A549 (cell line): ENCODE measurements around the gene WDR75. TPM values are rescaled to one million over a fixed set of nuclear protein-coding genes. Genes with fewer than 3 reads are reported as not detected.
"Not testable (repeated sequence)": the region's sequence is repeated elsewhere in the genome, so short reads cannot be mapped to it uniquely, and the experiment has no call there.

Source experiments
- ATAC-seq, 2 experiments: fragments of 200-7000 bp in 1 of 2; fragments of >200 bp in 1 of 2; cut with Nextera tagmentation in 1 of 2; cut with Tn5 transposase in 1 of 2; 3 replicates each; pipeline versions ENCODE4 v1.8.0 to v1.9.1; 2018 to 2020; ENCODE audit warnings: mild to moderate bottlenecking in 1 of 2, moderate library complexity in 1 of 2
- CTCF ChIA-PET: fragments of 300-600 bp; sonication (Branson Sonifier 250); formaldehyde crosslinking; extraction: SDS; loops from one replicate; lab custom pipeline; 2021; ENCODE audit warnings: antibody characterized with exemption, inconsistent platforms; lab: Yijun Ruan, JAX
- POLR2A ChIA-PET: fragments of 350-600 bp; formaldehyde crosslinking; extraction: SDS; loops from one replicate; lab custom pipeline; 2021; ENCODE audit warnings: antibody characterized with exemption, inconsistent platforms; lab: Yijun Ruan, JAX
- DNase-seq, 2 experiments: peaks; one replicate each; pipeline versions ENCODE4 v3.0.0 to v3.0.0-alpha.2; 2011 to 2016; ENCODE audit warnings: low read depth in 1 of 2, low spot score in 1 of 2
- FAIRE-seq: peaks from 2 replicates; lab custom pipeline; 2011; peaks lifted over from hg19 to GRCh38; lab: Jason Lieb, UNC
- H3K27ac ChIP-seq, 2 experiments: fragments of >200 bp; sonication (Bioruptor Twin); formaldehyde crosslinking; 3 replicates each; pipeline ENCODE4 v1.5.1; 2016 to 2017
- H3K4me1 ChIP-seq: fragments of >200 bp; sonication (Bioruptor Twin); formaldehyde crosslinking; 3 replicates; pipeline ENCODE4 v1.6.1; 2016
- H3K4me2 ChIP-seq: fragments of >200 bp; sonication (Bioruptor Twin); formaldehyde crosslinking; 3 replicates; pipeline ENCODE4 v1.6.1; 2016
- H3K4me3 ChIP-seq: fragments of >200 bp; sonication (Bioruptor Twin); formaldehyde crosslinking; 3 replicates; pipeline ENCODE4 v1.5.1; 2016
- H3K9me3 ChIP-seq: fragments of >200 bp; sonication (Bioruptor Twin); formaldehyde crosslinking; 3 replicates; pipeline ENCODE4 v1.6.1; 2016
- BHLHE40 ChIP-seq: IDR thresholded peaks from 2 replicates; pipeline ENCODE4 v1.6.1; 2012; ENCODE audit warnings: low read depth, low read length, inconsistent platforms
- CEBPB ChIP-seq, 2 experiments: fragments of >200 bp in 1 of 2; sonication (Bioruptor Twin) in 1 of 2; formaldehyde crosslinking in 1 of 2; IDR thresholded peaks; 2 replicates each; pipeline ENCODE4 v1.6.1; 2012 to 2016
- CHD2 ChIP-seq: fragments of 150-350 bp; IDR thresholded peaks from 2 replicates; pipeline ENCODE4 v1.6.1; 2014; ENCODE audit warnings: low read length; ENCODE audit not compliant: partially characterized antibody
- CHD4 ChIP-seq: fragments of 200-600 bp; sonication (generic); IDR thresholded peaks from 2 replicates; pipeline ENCODE4 v1.6.1; 2016; ENCODE audit warnings: antibody characterized with exemption, mild to moderate bottlenecking, borderline replicate concordance
- CTCF ChIP-seq: fragments of >200 bp; sonication (Bioruptor Twin); formaldehyde crosslinking; IDR thresholded peaks from 3 replicates; pipeline ENCODE4 v1.5.1; 2016
- EHF ChIP-seq: fragments of 250-450 bp; sonication (Bioruptor Pico); IDR thresholded peaks from 2 replicates; pipeline ENCODE4 v1.5.0; 2020; ENCODE audit warnings: mild to moderate bottlenecking
- EHMT2 ChIP-seq: fragments of 200-600 bp; sonication (generic); IDR thresholded peaks from 2 replicates; pipeline ENCODE4 v1.6.1; 2016; ENCODE audit warnings: antibody characterized with exemption, low read depth, mild to moderate bottlenecking, moderate library complexity
- ELK1 ChIP-seq: fragments of 150-350 bp; IDR thresholded peaks from 2 replicates; pipeline ENCODE4 v1.6.1; 2014; ENCODE audit warnings: low read depth, mild to moderate bottlenecking, low read length
- ESRRA ChIP-seq: fragments of 150-350 bp; IDR thresholded peaks from 2 replicates; pipeline ENCODE4 v1.6.1; 2014; ENCODE audit warnings: mild to moderate bottlenecking, low read length, borderline replicate concordance
- FOSB ChIP-seq: fragments of 250-450 bp; sonication (Bioruptor Pico); IDR thresholded peaks from 2 replicates; pipeline ENCODE4 v1.5.0; 2020; ENCODE audit warnings: mild to moderate bottlenecking, moderate library complexity
- FOSL2 ChIP-seq, 2 experiments: fragments of 450-650 bp in 1 of 2; fragments of >200 bp in 1 of 2; sonication (Bioruptor Twin) in 1 of 2; formaldehyde crosslinking; IDR thresholded peaks; 2 replicates each; pipeline versions ENCODE4 v1.5.0 to v1.6.1; 2016 to 2020; ENCODE audit warnings: mild to moderate bottlenecking in 1 of 2, moderate library complexity in 1 of 2
- FOXS1 ChIP-seq: fragments of 250-450 bp; sonication (Bioruptor Pico); IDR thresholded peaks from 2 replicates; pipeline ENCODE4 v1.5.0; 2020; ENCODE audit warnings: mild to moderate bottlenecking, moderate library complexity
- HOXA7 ChIP-seq: fragments of 250-450 bp; sonication (Bioruptor Pico); IDR thresholded peaks from 2 replicates; pipeline ENCODE4 v1.5.0; 2020; ENCODE audit warnings: mild to moderate bottlenecking, moderate library complexity
- HOXB13 ChIP-seq: fragments of 250-450 bp; sonication (Bioruptor Pico); IDR thresholded peaks from 2 replicates; pipeline ENCODE4 v1.5.0; 2020; ENCODE audit warnings: low read depth, mild to moderate bottlenecking, moderate library complexity
- HOXB5 ChIP-seq: fragments of 250-450 bp; sonication (Bioruptor Pico); IDR thresholded peaks from 2 replicates; pipeline ENCODE4 v1.5.0; 2020; ENCODE audit warnings: mild to moderate bottlenecking, moderate library complexity
- JUN ChIP-seq, 2 experiments: fragments of >200 bp; sonication (Bioruptor Twin); formaldehyde crosslinking; IDR thresholded peaks; 2 replicates in 1 of 2; 3 replicates in 1 of 2; pipeline ENCODE4 v1.6.1; 2016 to 2017
- NFE2L2 ChIP-seq: fragments of 150-350 bp; conservative IDR thresholded peaks from 2 replicates; pipeline ENCODE4 v1.6.1; 2014; ENCODE audit warnings: low read length
- RFX5 ChIP-seq: fragments of 450-650 bp; IDR thresholded peaks from 2 replicates; pipeline ENCODE4 v1.7.1; 2014; ENCODE audit warnings: antibody characterized with exemption, mild to moderate bottlenecking, moderate library complexity
- USF2 ChIP-seq: fragments of 450-650 bp; IDR thresholded peaks from 2 replicates; pipeline ENCODE4 v1.6.1; 2014; ENCODE audit warnings: antibody characterized with exemption
- ZC3H11A ChIP-seq: fragments of 450-650 bp; IDR thresholded peaks from 2 replicates; pipeline ENCODE4 v1.6.1; 2014; ENCODE audit warnings: antibody characterized with exemption, mild to moderate bottlenecking
- ZFP36 ChIP-seq: fragments of 450-650 bp; IDR thresholded peaks from 2 replicates; pipeline ENCODE4 v1.6.1; 2014; ENCODE audit warnings: borderline replicate concordance; ENCODE audit not compliant: partially characterized antibody
- ZNF302 ChIP-seq: fragments of 250-450 bp; sonication (Bioruptor Pico); IDR thresholded peaks from 2 replicates; pipeline ENCODE4 v1.9.0; 2021; ENCODE audit warnings: inconsistent platforms, mild to moderate bottlenecking, moderate library complexity
- WGBS: methylation state at CpG from one replicate; pipeline ENCODE4 v1.1.6; 2017; ENCODE audit errors: missing lambda C conversion rate; 5-methylcytosine and 5-hydroxymethylcytosine counted together
- polyA plus RNA-seq, 4 experiments: library from polyadenylated mRNA; depleted of rRNA in 3 of 4; stranded (reverse); fragments of >200 nt; fragmentation: RNase III in 1 of 4; extraction: RNeasy Plus Mini Kit Qiagen cat#74134 plus additional on column Dnase treatment in 1 of 4; gene quantifications; 2 replicates in 3 of 4; 3 replicates in 1 of 4; pipeline ENCODE4 v1.2.3, GENCODE V29; 2011 to 2017

The WDR75 gene
- polyA plus RNA-seq, 2 of the 4 experiments (the other 2 are of a cell fraction) = 65.5 to 122 TPM

GRCh38 chr2:189474526-189474925, 33.3 kb downstream of the WDR75 start:
- FAIRE-seq (no peak), DNase-seq (no peak), ATAC-seq (no peak)
- 84% methylated on average over 4 of the region's 4 CpGs for WGBS
- Histone ChIP-seq H3K4me3 (no peak overlapping the region), H3K9me3 (no peaks in the 10 kb centered on the region), H3K4me2 (no peak overlapping the region), H3K4me1 (no peaks in the 10 kb centered on the region), H3K27ac (no peak overlapping the region)
- ChIA-PET CTCF (interaction anchor here (1.0 to 1.4 kb wide), 2 partner anchors 154 to 187 kb away, joined by 3 to 5 read pairs; partner anchors contain the start of gene ASNSD1), POLR2A (no interaction called here)
- TF ChIP-seq CHD2 (no peak), NFE2L2 (no peak), BHLHE40 (no peak), HOXB5 (no peak), ELK1 (no peak), CTCF (no peak), FOSB (CRISPR knock-in tag) (no peak), ZC3H11A (no peak), EHF (CRISPR knock-in tag) (no peak), RFX5 (no peak), FOXS1 (CRISPR knock-in tag) (no peak)

GRCh38 chr2:189477756-189478155, 36.5 kb downstream of the WDR75 start:
- peak; percentile 15 to 32; a peak in 3 of 6 replicates for ATAC-seq
- TF ChIP-seq ESRRA (no peak), JUN (IDR thresholded peaks at IDR 0.05) (no peak), CEBPB (IDR thresholded peaks at IDR 0.05) (no peak), FOSL2 (IDR thresholded peaks at IDR 0.05) (no peak), FOSL2 (CRISPR knock-in tag; IDR thresholded peaks at IDR 0.05) (no peak), CHD4 (no peak), HOXB13 (CRISPR knock-in tag) (no peak), HOXB5 (no peak), EHMT2 (no peak), USF2 (no peak), ZFP36 (no peak), HOXA7 (CRISPR knock-in tag) (no peak), ZNF302 (CRISPR knock-in tag) (no peak)
- TF ChIP-seq, all 56 proteins: peak for 0
- WGBS = 100% methylated on average over 1 of the region's 1 CpG
- Histone ChIP-seq H3K4me1 (no peaks in the 10 kb centered on the region), H3K4me2 (no peak overlapping the region), H3K9me3 (no peaks in the 10 kb centered on the region), H3K27ac (no peak overlapping the region), H3K4me3 (no peak overlapping the region)
- FAIRE-seq (no peak), DNase-seq (no peak)
- ChIA-PET POLR2A (interaction anchor here (1.3 kb wide), 1 partner anchor 103 kb away, joined by 6 read pairs; the partner anchor contains the start of gene SLC40A1), CTCF (interaction anchor here (1.2 kb wide), 1 partner anchor 164 kb away, joined by 3 read pairs; no protein-coding TSS in a partner anchor)

GRCh38 chr2:189478289-189478688, 37.0 kb downstream of the WDR75 start:
- ATAC-seq, H3K4me3 ChIP-seq, CTCF ChIA-PET, H3K27ac ChIP-seq, H3K4me2 ChIP-seq, H3K9me3 ChIP-seq, FAIRE-seq, DNase-seq, H3K4me1 ChIP-seq: not testable (repeated sequence)
- POLR2A ChIA-PET = interaction anchor here (1.3 kb wide), 1 partner anchor 102 kb away, joined by 6 read pairs; the partner anchor contains the start of gene SLC40A1
- 96% methylated on average over 5 of the region's 5 CpGs for WGBS
